Fibroblast of skin of left quadriceps (primary cell): Measurements from ENCODE around the gene KCNAB2.

ENCODE experiments used
- DNase-seq, 2 experiments: peaks; one replicate each; pipeline ENCODE4 v3.0.0-alpha.2; 2013; ENCODE audit warnings: low read depth in 2 of 2

KCNAB2 gene

DNA sequence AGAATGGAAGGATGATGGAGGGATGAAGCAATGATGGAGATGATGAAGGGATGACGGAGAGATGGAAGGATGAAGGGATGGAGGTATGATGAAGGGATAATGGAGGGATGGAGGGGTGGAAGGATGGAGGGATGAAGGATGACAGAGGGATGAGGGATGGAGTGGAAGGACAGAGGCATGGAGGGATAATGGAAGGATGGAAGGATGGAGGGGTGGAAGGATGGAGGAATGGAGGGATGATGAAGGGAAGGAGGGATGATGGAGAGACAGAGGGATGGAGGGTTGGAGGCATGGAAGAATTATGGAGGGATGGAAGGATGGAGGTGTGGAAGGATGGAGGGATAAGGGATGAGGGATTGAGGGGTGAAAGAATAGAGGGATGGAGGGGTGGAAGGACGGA is 62.8 kb downstream of the KCNAB2 start:
- no peak for DNase-seq

DNA sequence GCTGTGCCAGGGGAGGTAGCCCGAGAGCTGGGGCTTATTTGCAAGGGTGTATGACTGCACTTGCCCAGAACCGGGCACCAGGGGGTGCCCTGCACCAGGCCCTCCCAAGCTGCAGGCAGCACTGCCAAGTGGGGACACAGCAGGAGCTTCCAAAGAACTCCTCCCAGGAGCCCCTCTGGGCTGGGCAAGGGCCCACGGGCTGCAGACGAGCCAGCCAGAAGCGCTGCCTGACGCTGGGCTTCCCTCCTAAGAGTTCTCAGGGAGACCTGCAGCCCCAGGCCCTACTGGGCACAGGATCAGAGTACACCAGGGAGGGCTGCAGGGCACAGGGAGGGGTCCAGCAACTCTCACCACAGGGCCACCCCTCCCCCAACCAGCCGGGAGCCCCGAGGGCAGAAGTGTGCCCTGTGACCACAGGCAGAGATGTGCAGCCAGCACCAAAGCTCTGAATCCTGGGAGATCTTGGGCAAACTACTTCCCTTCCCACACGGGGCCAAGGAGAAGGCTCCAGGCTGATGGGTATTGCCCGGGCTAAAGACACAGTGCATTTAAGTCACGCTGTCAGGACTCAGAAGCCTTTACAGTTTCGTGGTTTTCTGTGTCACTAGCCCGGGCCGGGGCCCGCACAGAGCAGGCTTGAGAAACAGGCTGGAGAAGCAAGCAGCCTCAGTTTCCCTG is 63.4 kb downstream of the KCNAB2 start:
- no peak for DNase-seq

GRCh38 chr1:6109688-6110087 is 64.0 kb downstream of the KCNAB2 start:
- DNase-seq = no peak

- no peak for DNase-seq
Measured at GRCh38 chr1:6110326-6110725, 64.6 kb downstream of the KCNAB2 start.

- no peak for DNase-seq
Measured at GRCh38 chr1:6111571-6111970, 65.9 kb downstream of the KCNAB2 start.

- DNase-seq = no peak
Measured at GRCh38 chr1:6111991-6112689, 66.5 kb downstream of the KCNAB2 start.

DNA sequence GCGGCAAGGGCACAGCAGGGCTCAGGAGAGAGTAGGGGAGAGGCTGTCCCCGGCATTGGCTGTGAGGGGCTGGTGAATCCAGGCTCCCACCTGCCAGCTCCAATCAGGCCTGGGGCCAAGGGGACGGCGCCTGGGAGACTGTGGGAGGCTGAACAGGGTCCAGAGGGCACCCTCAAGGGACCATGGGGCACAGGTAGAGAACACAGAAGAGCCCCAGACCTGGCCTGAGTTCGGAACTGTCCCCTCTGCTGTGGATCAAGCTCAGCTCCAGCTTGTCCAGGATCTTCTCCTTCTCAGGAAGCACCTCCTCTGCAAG is 67.0 kb downstream of the KCNAB2 start:
- DNase-seq = no peak

DNA sequence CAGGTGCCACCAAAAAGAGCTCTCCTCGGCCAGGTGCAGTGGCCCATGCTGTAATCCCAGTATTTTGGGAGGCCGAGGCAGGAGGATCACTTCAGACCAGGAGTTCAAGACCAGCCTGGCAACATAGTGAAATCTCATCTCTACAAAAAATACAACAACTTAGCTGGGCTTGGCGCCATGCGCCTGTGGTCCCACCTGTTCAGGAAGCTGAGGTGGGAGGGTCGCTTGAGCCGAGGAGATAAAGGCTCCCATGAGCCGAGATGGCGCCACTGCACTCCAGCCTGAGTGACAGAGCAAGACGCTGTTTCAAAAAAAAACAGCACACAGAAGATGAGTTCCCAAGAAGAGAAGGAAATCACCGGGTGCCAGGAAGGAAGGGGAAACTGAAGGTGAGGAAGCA is 67.4 kb downstream of the KCNAB2 start:
- no peak for DNase-seq

DNA sequence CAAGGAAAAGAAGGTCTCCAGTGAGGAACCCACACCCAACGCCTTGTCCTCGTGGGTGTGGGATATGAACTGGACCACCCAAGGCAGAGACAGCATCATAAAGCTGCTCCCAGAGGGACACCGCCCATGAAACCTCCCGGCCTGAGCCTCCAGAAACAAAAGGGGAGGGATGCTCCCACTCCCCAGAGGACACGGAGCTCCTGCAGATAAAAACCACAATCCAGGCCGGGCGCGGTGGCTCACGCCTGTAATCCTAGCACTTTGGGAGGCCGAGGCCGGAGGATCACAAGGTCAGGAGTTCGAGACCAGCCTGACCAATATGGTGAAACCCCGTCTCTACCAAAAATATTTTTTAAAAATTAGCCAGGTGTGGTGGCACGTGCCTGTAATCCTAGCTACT is 68.1 kb downstream of the KCNAB2 start:
- no peak for DNase-seq

DNA sequence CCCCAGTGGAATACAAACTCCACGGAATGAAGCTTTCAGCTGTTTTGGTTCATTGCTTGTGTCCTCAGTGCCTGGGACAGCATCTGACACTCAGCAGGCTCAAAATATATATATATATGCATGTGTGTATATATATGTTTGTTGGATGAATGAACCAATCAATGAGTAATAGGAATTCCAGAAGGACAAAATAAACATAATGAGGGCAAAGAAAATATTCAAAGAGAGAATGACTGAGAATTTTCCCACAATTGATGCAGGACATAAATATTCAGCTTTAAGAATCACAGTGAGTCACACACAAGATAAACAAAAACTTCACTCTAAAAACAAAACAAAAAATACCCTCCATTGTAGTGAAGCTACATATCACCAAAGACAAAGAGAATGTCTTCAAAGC is 70.4 kb downstream of the KCNAB2 start:
- DNase-seq = no peak

GRCh38 chr1:6117064-6117463 is 71.4 kb downstream of the KCNAB2 start:
- no peak for DNase-seq

- DNase-seq = no peak
Measured at GRCh38 chr1:6117624-6118023, 71.9 kb downstream of the KCNAB2 start.

DNA sequence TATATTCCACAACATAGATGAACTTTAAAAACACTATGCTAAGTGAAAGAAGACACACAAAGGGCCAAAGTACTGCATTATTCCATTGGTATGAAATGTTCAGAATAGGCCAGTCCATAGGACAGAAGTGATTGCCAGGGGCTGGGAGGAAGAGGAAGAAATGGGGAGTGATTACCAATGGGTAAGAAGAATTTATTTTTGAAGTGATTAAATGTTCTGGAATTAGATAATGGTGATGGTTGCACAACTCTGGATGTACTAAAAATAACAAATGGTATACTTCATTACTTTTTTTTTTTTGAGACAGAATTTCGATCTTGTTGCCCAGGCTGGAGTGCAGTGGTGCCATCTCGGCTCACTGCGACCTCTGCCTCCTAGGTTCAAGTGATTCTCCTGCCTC is 72.7 kb downstream of the KCNAB2 start:
- DNase-seq = no peak

GRCh38 chr1:6121021-6121421 is 75.3 kb downstream of the KCNAB2 start:
- no peak for DNase-seq

DNA sequence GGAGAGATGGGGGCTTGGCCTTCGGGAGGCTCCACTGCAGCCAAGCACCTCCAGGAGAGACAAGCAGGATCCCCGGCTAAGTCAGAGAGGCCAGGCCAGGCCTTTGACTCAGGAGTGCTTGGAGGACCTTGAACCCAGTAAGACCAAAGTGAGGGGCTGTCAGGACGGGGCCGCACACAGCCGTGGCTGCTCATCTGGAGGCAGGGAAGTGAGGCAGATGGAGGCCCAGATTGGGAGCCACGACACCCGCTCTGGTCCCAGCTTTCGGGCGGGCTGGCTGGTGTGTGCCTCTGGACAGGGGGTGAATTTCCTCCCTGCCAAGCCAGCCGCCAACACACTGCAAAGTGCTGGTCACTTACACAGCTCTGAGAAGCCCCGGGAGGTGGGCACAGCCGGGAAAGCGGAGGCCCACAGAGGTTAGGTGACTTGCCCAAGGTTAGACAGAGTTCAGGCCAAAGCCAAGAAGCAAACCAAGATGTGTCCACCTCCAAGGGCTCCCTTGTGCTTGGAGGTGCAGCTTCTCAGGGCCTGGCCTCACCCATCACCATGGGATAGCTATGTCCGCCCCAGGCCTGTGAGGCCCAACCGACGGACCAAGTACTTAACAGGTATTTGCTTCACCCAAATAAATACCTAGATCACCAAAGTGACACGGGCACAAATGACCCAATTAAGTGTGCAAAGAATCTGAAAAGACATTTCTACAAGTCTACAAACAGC is 76.1 kb downstream of the KCNAB2 start:
- no peak for DNase-seq

GRCh38 chr1:6123083-6123482 is 77.4 kb downstream of the KCNAB2 start:
- no peak for DNase-seq

DNA sequence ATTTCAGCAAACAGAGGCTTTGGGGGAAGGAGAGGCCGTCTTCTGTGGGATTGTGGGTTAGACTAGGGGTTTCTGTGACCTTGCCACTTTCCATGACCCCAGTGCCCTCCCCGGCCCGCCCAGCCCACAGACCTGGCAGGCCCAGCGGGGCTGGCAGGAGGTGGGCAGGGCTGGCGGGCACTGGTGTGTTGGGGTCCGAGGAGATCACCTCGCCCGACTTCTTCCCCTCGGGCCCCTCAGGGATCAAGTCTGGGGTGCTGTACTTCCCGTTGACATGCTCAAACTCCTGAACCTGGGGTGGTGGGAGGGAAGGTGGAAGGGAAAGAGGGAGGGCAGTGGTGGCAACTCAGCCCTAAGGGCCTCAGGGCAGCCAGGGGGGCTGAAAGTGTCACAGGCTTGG is 78.1 kb downstream of the KCNAB2 start:
- DNase-seq = no peak

- no peak for DNase-seq
Measured at GRCh38 chr1:6124341-6124740, 78.7 kb downstream of the KCNAB2 start.

DNA sequence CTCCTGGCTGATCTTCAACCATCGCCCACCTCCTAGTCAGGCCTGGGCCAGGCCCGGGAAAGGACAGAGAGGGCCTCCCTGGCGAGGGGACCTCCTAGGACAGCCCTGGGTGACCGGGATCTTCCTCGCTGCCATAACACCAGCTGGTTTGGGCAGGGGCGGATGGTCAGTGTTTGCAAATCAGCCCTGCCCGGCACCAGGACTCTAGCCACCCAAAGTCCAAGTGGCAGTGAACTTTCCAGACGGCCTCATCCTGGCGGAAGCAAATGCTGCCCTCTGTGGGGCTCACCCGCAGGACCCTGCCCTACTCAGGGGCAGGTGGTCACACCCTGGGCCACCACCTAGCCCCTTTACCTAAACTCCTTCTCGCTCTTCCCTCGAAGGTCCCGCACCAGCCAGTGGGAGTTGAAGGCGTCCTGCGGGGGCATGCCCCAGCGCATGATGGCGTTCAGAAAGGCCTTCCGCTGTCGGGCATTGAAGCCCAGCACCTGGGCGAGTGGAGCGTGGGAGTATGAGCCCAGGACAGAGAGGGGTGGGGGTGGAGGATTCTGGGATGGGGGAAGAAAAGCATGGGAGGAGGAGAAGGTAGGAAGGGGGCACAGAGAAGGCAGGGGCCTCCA is 79.2 kb downstream of the KCNAB2 start:
- no peak for DNase-seq

DNA sequence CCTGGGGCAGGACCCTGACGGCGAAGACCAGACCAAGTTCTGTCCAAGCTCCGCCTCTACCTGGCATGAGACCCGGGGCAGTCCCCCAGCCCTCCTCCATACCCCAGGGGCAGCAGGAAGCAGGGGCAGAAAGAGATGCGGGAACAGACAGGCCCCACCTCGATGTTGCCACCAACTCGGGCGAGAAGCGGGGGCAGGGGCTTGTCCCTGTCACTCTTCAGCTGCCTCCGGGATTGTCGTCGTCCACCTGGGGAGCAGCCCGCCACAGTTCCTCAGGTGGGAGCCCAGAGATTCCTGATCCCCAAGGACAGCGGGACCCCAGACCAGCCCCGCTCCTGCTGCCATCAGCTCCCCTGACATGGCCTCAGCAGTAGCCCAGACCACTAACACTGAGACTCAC is 79.7 kb downstream of the KCNAB2 start:
- no peak for DNase-seq

GRCh38 chr1:6126028-6126427 is 80.3 kb downstream of the KCNAB2 start:
- no peak for DNase-seq

GRCh38 chr1:6126521-6127067 is 80.9 kb downstream of the KCNAB2 start:
- no peak for DNase-seq
